ENCODE measurements around the gene SUMO2.
"Not testable (repeated sequence)": the region's sequence is repeated elsewhere in the genome, so short reads cannot be mapped to it uniquely, and the experiment has no call there.

DNA sequence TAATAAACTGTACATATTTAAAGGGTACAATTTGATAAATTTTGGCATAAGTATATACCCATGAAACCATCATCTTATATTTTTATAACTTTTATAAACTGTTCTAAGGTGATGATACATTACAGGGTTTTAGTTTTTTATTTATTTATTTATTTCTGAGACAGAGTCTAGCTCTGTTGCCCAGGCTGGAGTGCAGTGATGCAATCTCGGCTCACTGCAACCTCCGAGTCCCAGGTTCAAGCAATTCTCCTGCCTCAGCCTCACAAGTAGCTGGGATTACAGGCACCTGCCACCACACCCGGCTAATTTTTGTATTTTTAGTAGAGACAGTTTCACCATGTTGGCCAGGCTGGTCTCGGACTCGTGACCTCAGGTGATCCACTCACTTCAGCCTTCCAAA is 54.8 kb downstream of the SUMO2 start:
- TF ChIP-seq, protein P1, sequence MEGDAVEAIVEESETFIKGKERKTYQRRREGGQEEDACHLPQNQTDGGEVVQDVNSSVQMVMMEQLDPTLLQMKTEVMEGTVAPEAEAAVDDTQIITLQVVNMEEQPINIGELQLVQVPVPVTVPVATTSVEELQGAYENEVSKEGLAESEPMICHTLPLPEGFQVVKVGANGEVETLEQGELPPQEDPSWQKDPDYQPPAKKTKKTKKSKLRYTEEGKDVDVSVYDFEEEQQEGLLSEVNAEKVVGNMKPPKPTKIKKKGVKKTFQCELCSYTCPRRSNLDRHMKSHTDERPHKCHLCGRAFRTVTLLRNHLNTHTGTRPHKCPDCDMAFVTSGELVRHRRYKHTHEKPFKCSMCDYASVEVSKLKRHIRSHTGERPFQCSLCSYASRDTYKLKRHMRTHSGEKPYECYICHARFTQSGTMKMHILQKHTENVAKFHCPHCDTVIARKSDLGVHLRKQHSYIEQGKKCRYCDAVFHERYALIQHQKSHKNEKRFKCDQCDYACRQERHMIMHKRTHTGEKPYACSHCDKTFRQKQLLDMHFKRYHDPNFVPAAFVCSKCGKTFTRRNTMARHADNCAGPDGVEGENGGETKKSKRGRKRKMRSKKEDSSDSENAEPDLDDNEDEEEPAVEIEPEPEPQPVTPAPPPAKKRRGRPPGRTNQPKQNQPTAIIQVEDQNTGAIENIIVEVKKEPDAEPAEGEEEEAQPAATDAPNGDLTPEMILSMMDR (IDR thresholded peaks at IDR 0.05): not testable (repeated sequence)
- TF ChIP-seq POLR2A (IDR thresholded peaks at IDR 0.05): not testable (repeated sequence)
